H9 (cell line): ENCODE results near the gene CPB2. TPM values are rescaled to one million over a fixed set of nuclear protein-coding genes. Genes with fewer than 3 reads are reported as not detected.

Experiments used
- DNase-seq: peaks from one replicate; pipeline ENCODE4 v3.0.0-alpha.2; 2017
- H2AFZ ChIP-seq: one replicate; pipeline ENCODE4 v1.6.1; 2013; ENCODE audit warnings: mild to moderate bottlenecking, low read length, control low read depth, moderate library complexity
- H2AK5ac ChIP-seq: 2 replicates; pipeline ENCODE4 v1.6.1; 2013; ENCODE audit warnings: low read length, control low read depth, mixed read lengths; ENCODE audit not compliant: insufficient read length
- H2BK120ac ChIP-seq: one replicate; pipeline ENCODE4 v1.6.1; 2013; ENCODE audit warnings: low read depth, mild to moderate bottlenecking, low read length, control low read depth, inconsistent platforms; ENCODE audit not compliant: poor library complexity, severe bottlenecking
- H2BK12ac ChIP-seq: 2 replicates; pipeline ENCODE4 v1.6.1; 2013; ENCODE audit warnings: low read length, control low read depth, mixed read lengths, low read depth; ENCODE audit not compliant: insufficient read length
- H2BK15ac ChIP-seq: 2 replicates; pipeline ENCODE4 v1.6.1; 2013; ENCODE audit warnings: low read depth, low read length, control low read depth
- H2BK20ac ChIP-seq: one replicate; pipeline ENCODE4 v1.6.1; 2013; ENCODE audit warnings: low read depth, mild to moderate bottlenecking, low read length, control low read depth, inconsistent platforms; ENCODE audit not compliant: poor library complexity, severe bottlenecking
- H2BK5ac ChIP-seq: 2 replicates; pipeline ENCODE4 v1.6.1; 2013; ENCODE audit warnings: low read length, control low read depth, mixed read lengths; ENCODE audit not compliant: insufficient read length
- H3K14ac ChIP-seq: 2 replicates; pipeline ENCODE4 v1.6.1; 2013; ENCODE audit warnings: low read length, control low read depth; ENCODE audit not compliant: insufficient read depth
- H3K18ac ChIP-seq: 2 replicates; pipeline ENCODE4 v1.6.1; 2013; ENCODE audit warnings: low read depth, mild to moderate bottlenecking, mixed read lengths, low read length, control low read depth; ENCODE audit not compliant: insufficient read length
- H3K23ac ChIP-seq: 2 replicates; pipeline ENCODE4 v1.6.1; 2013; ENCODE audit warnings: low read length, control low read depth, mixed read lengths, low read depth; ENCODE audit not compliant: insufficient read length
- H3K23me2 ChIP-seq: 2 replicates; pipeline ENCODE4 v1.6.1; 2013; ENCODE audit warnings: low read depth, mild to moderate bottlenecking, mixed read lengths, low read length, control low read depth; ENCODE audit not compliant: insufficient read length, poor library complexity, severe bottlenecking
- H3K27ac ChIP-seq: 2 replicates; pipeline ENCODE4 v1.5.1; 2013; ENCODE audit warnings: low read length, control low read depth, mixed read lengths, low read depth; ENCODE audit not compliant: insufficient read length
- H3K27me3 ChIP-seq: 2 replicates; pipeline ENCODE4 v1.6.1; 2013; ENCODE audit warnings: low read length, control low read depth, inconsistent platforms; ENCODE audit not compliant: insufficient read depth
- H3K4ac ChIP-seq: 2 replicates; pipeline ENCODE4 v1.6.1; 2013; ENCODE audit warnings: low read depth, mild to moderate bottlenecking, control low read depth, inconsistent platforms, low read length, moderate library complexity
- H3K4me1 ChIP-seq: 2 replicates; pipeline ENCODE4 v1.6.1; 2013; ENCODE audit warnings: low read length, control low read depth, inconsistent platforms; ENCODE audit not compliant: insufficient read depth
- H3K4me2 ChIP-seq: 2 replicates; pipeline ENCODE4 v1.6.1; 2013; ENCODE audit warnings: low read length, control low read depth, mixed read lengths; ENCODE audit not compliant: insufficient read length, insufficient read depth
- H3K56ac ChIP-seq: 2 replicates; pipeline ENCODE4 v1.6.1; 2013; ENCODE audit warnings: low read depth, mild to moderate bottlenecking, mixed read lengths, low read length, control low read depth; ENCODE audit not compliant: insufficient read length
- H3K79me1 ChIP-seq: 2 replicates; pipeline ENCODE4 v1.6.1; 2013; ENCODE audit warnings: low read depth, mild to moderate bottlenecking, moderate library complexity, low read length, control low read depth, inconsistent platforms; ENCODE audit not compliant: insufficient read depth, poor library complexity, severe bottlenecking
- H3K79me2 ChIP-seq: 2 replicates; pipeline ENCODE4 v1.6.1; 2013; ENCODE audit warnings: low read length, control low read depth, inconsistent platforms; ENCODE audit not compliant: insufficient read depth
- H3K9ac ChIP-seq: 2 replicates; pipeline ENCODE4 v1.6.1; 2013; ENCODE audit warnings: low read length, control low read depth, mixed read lengths; ENCODE audit not compliant: insufficient read length; ENCODE audit errors: extremely low read depth
- H3K9me3 ChIP-seq: one replicate; pipeline ENCODE4 v1.6.1; 2013; ENCODE audit warnings: low read depth, low read length, inconsistent platforms; ENCODE audit not compliant: control insufficient read depth
- H3T11ph ChIP-seq: one replicate; pipeline ENCODE4 v1.6.1; 2013; ENCODE audit warnings: mild to moderate bottlenecking, low read length, control low read depth, inconsistent platforms
- H4K20me1 ChIP-seq: one replicate; pipeline ENCODE4 v1.6.1; 2013; ENCODE audit not compliant: control insufficient read depth, insufficient read length, insufficient read depth
- H4K5ac ChIP-seq: 2 replicates; pipeline ENCODE4 v1.6.1; 2013; ENCODE audit warnings: low read depth, mild to moderate bottlenecking, mixed read lengths, low read length, control low read depth; ENCODE audit not compliant: insufficient read length
- H4K8ac ChIP-seq: replicated peaks from 2 replicates; pipeline ENCODE4 v1.6.1; 2013; ENCODE audit warnings: low read length, control low read depth, mixed read lengths, low read depth; ENCODE audit not compliant: insufficient read length
- H4K91ac ChIP-seq: 2 replicates; pipeline ENCODE4 v1.6.1; 2013; ENCODE audit warnings: low read depth, mild to moderate bottlenecking, moderate library complexity, mixed read lengths, low read length, control low read depth; ENCODE audit not compliant: insufficient read length
- H3K27ac Mint-ChIP-seq, 3 experiments: 2 replicates in 2 of 3; 3 replicates in 1 of 3; pipeline ENCODE4 v1.8.0; 2020 to 2021; ENCODE audit warnings: mixed read lengths in 3 of 3, mild to moderate bottlenecking in 1 of 3, moderate library complexity in 1 of 3
- H3K27me3 Mint-ChIP-seq: 2 replicates; pipeline ENCODE4 v1.8.0; 2021; ENCODE audit warnings: low read depth, mild to moderate bottlenecking, moderate library complexity, mixed read lengths
- H3K36me3 Mint-ChIP-seq, 3 experiments: 2 replicates in 2 of 3; 3 replicates in 1 of 3; pipeline ENCODE4 v1.8.0; 2020 to 2021; ENCODE audit warnings: low read depth in 3 of 3, mixed read lengths in 3 of 3; ENCODE audit not compliant: insufficient read depth in 1 of 3
- H3K4me1 Mint-ChIP-seq, 2 experiments: 2 replicates each; pipeline ENCODE4 v1.8.0; 2020; ENCODE audit warnings: mixed read lengths in 2 of 2
- H3K4me3 Mint-ChIP-seq, 2 experiments: 2 replicates in 1 of 2; 3 replicates in 1 of 2; pipeline ENCODE4 v1.8.0; 2020 to 2021; ENCODE audit warnings: mild to moderate bottlenecking in 2 of 2, mixed read lengths in 2 of 2, moderate library complexity in 1 of 2
- H3K9me3 Mint-ChIP-seq, 2 experiments: 2 replicates in 1 of 2; 3 replicates in 1 of 2; pipeline ENCODE4 v1.8.0; 2020; ENCODE audit warnings: mild to moderate bottlenecking in 2 of 2, mixed read lengths in 2 of 2, moderate library complexity in 1 of 2
- CTCF ChIP-seq: fragments of 200-600 bp; sonication (generic); conservative IDR thresholded peaks from 3 replicates; pipeline ENCODE4 v1.8.0; 2021; ENCODE audit warnings: antibody characterized with exemption, mild to moderate bottlenecking
- WGBS: extraction: QIAGEN DNeasy Blood & Tissue Kit; methylation state at CpG from one replicate; pipeline ENCODE4 v1.1.7; 2013; ENCODE audit warnings: missing lambda C conversion rate, low lambda C conversion rate, mixed read lengths; ENCODE audit not compliant: insufficient read length; ENCODE audit errors: extremely low coverage; 5-methylcytosine and 5-hydroxymethylcytosine counted together
- total RNA-seq: library from RNA; stranded (reverse); gene quantifications from 2 replicates; pipeline ENCODE4 v1.2.1, GENCODE V29; 2021

CPB2 gene
- total RNA-seq, 1 experiment from 2014 or later = not detected

DNA sequence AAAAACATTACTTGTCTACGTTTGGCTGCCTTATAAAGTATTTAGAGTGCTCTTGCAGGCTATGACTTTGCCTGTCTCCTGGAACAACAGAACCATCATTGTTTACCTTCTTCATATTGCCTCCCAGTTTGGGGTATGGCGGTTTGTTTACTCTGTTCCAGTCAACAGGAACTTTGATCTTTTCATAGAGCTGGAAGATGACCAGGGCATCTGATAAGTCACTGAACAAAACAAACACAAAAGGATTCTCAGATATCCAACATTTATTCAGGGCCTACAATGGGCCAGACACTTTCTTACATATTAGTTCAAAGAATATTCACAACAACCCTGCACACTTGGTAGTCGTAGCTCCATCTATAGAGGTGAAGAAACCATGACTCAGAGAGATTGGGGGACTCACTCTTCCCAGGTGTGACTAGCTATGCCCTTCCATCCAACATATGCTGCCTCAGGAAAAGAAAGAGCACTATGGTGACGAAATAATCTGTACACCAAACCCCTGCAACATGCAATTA, 38.4 kb upstream of the CPB2 start:
- Histone ChIP-seq H3K14ac (no peak overlapping the region), H3K9me3 (no peaks in the 10 kb centered on the region), H2BK12ac (no peak overlapping the region), H2AK5ac (no peak overlapping the region), H3K4me1 (peaks cover 2% of the 10 kb centered on the region; the same call in 1 of the 2 replicates), H3K4ac (no peak overlapping the region), H2BK5ac (no peak overlapping the region), H4K5ac (no peak overlapping the region), H3K18ac (no peak overlapping the region), H3K4me2 (no peak overlapping the region), H3K79me1 (no peaks in the 10 kb centered on the region), H2BK120ac (no peak overlapping the region), H2BK20ac (no peak overlapping the region), H4K8ac (no peak overlapping the region), H2AFZ (no peak overlapping the region), H3K9ac (no peak overlapping the region), H3K56ac (no peak overlapping the region), H3K79me2 (no peaks in the 10 kb centered on the region), H4K20me1 (no peaks in the 10 kb centered on the region), H3K27ac (no peak overlapping the region), H3T11ph (no peak overlapping the region), H3K27me3 (no peaks in the 10 kb centered on the region), H3K23ac (no peak overlapping the region), H2BK15ac (no peak overlapping the region), H3K23me2 (no peaks in the 10 kb centered on the region), H4K91ac (no peak overlapping the region)
- H3K27me3 Mint-ChIP-seq = no peaks in the 10 kb centered on the region
- WGBS = no CpG with 5 or more reads among the region's 4 CpGs
- H3K36me3 Mint-ChIP-seq = no peaks in the 10 kb centered on the region
- no peak for DNase-seq
- no peaks in the 10 kb centered on the region for H3K9me3 Mint-ChIP-seq
- no peak overlapping the region; a peak in 1 of 7 replicates for H3K27ac Mint-ChIP-seq
- TF ChIP-seq CTCF = no peak
- H3K4me3 Mint-ChIP-seq = no peak overlapping the region
- peaks cover 23 to 27% of the 10 kb centered on the region in 2 experiments for H3K4me1 Mint-ChIP-seq
